Activated CD4-positive, alpha-beta T cell treated with anti-CD3 and anti-CD28 coated beads for 36 hours (primary cell): ENCODE data around the gene KDM5C. TPM values are rescaled to one million over a fixed set of nuclear protein-coding genes. Genes with fewer than 3 reads are reported as not detected.

Experiments
- microRNA-seq: library from miRNA; unstranded; fragments of <30 nt; microRNA quantifications from one replicate; pipeline ENCODE4 v1.2.0, GENCODE V29; 2021; ENCODE audit warnings: borderline replicate concordance
- total RNA-seq, 2 experiments: library from RNA; stranded (reverse); gene quantifications; one replicate each; pipeline ENCODE4 v1.2.3, GENCODE V29; 2021

The KDM5C gene
- total RNA-seq, 2 experiments from 2014 or later: 84.6 to 96.5 TPM

Small RNA genes lying within 50 kb of the gene (microRNA-seq; reads per million reads assigned to microRNA genes)
- gene MIR6894 (not detected), gene MIR6895 (not detected)

Other genes with a start within 250 kb of the KDM5C start
- under 1 TPM in 1 of 2 experiments, not detected in 1; 0.14 TPM for gene GPR173, start 176.4 kb downstream of the KDM5C start, total RNA-seq
- 10 to 100 TPM; 56.7 to 73.3 TPM for gene TSPYL2, start 142.8 kb downstream of the KDM5C start, total RNA-seq
- gene KANTR, start 131.1 kb downstream of the KDM5C start, total RNA-seq: 10 to 100 TPM; 10.3 to 12.3 TPM
- gene IQSEC2, start 56.4 kb upstream of the KDM5C start, total RNA-seq: under 1 TPM; 0.21 TPM
- gene SMC1A, start 197.4 kb upstream of the KDM5C start, total RNA-seq: 100 to 1,000 TPM; 155 to 190 TPM
- under 1 TPM; 0.46 to 0.95 TPM for gene RIBC1, start 197.7 kb upstream of the KDM5C start, total RNA-seq
- gene HSD17B10, start 209.2 kb upstream of the KDM5C start, total RNA-seq: 10 to 100 TPM; 89.0 to 92.7 TPM